ENCODE results near the gene SCN5A.

Gene SCN5A

GRCh38 chr3:38649500-38650247 lies at the start of gene SCN5A:
SCN5A (minus strand) TSS chr3:38649687; CDS start chr3:38633307, 16,380 bp downstream.
- peak; percentile 38 for DNase-seq (ENCODE audit: low read depth)

GRCh38 chr3:38698760-38699159 lies 49.3 kb upstream of the SCN5A start:
- no peak for DNase-seq (ENCODE audit: low read depth)

DNA sequence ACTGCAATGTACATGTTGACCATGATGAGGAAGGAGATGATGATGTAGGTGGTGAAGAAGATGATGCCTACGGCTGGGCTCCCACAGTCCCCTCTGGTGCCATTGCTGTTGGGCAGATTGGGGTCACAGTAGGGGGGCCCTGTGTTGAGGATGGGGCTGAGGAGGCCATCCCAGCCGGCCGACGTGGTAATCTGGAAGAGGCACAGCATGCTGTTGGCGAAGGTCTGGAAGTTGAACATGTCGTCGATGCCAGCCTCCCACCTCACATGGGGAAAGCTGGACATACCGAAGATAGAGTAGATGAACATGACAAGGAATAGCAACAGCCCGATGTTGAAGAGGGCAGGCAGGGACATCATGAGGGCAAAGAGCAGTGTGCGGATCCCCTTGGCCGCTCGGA lies 48.6 kb upstream of the SCN5A start:
- DNase-seq (ENCODE audit: low read depth), result no peak

DNA sequence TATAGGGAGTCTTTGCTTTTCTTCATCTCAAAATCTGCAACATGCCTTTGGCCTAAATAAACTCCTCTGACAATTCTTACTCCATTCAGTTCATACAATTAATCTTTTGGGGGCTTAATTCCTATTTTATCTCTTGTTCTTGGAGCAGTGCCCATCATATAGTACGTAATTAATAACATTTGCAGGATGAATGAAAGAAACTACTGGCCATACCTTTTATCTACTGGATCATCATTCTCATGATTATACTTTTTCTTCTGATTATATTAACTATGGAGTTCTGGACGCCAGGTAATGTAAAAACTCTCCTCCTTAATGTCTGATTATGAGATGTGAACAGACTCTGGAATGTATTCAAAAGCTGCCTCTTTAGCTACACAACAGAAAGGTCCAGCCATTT lies 46.5 kb upstream of the SCN5A start:
- DNase-seq (ENCODE audit: low read depth), result no peak

DNA sequence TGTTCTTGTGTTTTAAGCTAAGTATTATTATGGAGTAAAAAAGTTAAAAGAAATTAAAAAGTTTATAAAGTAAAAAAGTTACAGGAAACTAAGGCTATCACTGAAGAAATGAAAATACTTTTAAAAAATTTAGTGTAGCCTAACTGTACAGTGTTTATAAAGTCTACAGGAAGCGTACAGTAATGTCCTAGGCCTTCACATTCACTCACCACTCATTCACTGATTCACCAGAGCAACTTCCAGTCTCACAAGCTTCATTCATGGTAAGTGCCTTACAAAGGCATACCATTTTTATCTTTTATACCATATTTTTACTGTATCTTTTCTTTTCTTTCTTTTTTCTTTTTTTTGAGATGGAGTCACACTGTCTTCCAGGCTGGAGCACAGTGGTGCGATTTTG lies 40.7 kb upstream of the SCN5A start:
- DNase-seq (ENCODE audit: low read depth), result no peak

DNA sequence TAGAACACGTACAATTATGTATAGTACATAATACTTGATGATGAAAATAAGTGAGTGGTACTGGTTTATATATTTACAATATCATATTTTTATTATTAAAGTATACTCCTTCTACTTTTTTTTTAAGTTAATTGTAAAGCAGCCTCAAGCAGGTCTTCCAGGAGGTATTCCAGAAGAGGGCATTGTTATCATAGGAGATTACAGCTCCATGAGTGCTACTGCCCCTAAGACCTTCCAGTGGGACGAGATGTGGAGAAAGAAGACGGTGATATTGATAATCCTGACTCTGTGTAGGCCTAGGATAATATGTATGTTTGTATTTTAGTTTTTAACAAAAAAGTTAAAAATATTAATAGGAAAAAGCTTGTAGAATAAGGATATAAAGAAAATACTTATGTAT lies 40.3 kb upstream of the SCN5A start:
- DNase-seq (ENCODE audit: low read depth), result no peak

- DNase-seq (ENCODE audit: low read depth), result no peak
These were observed 39.9 kb upstream of the SCN5A start for GRCh38 chr3:38689346-38689745.

DNA sequence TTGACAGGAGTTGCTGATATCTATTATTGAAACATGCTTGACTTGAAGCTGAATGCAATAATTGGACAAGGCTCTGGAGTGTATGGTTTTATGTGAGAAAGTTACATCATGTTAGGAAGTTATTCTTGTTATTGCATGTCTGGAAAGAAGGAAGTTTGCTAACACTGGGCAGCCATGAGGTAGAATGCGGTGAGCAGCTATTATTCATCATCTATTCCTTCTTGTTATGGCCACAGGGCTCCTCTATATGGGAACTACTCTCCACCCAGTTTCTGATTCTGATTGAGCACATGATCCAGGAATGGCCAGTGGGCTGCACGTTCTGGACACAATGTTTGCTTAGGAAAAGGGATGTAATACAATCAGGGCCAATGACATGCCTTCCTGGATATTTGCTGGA lies 37.8 kb upstream of the SCN5A start:
- no peak for DNase-seq (ENCODE audit: low read depth)

GRCh38 chr3:38684546-38684945 lies 35.1 kb upstream of the SCN5A start:
- no peak for DNase-seq (ENCODE audit: low read depth)

DNA sequence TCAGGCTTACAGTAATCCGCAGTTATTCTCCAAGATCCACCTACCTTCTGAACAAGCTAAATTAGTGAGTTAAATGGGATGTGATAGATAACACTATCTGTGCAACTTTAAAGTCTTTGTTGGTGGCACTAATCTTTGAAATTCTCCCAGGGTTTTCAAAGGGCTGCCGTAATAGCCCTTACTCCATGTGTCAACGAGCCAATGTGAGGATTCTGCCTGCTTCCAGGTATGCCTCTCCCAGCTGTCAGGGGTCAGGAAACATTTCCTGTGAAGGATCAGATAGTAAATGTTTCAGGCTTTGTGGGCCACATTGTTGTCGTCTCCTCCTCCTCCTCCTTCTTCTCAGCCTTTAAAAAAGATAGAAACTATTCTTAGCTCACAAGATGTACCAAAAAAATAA lies 20.2 kb upstream of the SCN5A start:
- no peak for DNase-seq (ENCODE audit: low read depth)

- DNase-seq (ENCODE audit: low read depth), result no peak
These were observed 13.1 kb upstream of the SCN5A start for GRCh38 chr3:38662544-38662943.

GRCh38 chr3:38658841-38659240 lies 9.4 kb upstream of the SCN5A start:
- no peak for DNase-seq (ENCODE audit: low read depth)

DNA sequence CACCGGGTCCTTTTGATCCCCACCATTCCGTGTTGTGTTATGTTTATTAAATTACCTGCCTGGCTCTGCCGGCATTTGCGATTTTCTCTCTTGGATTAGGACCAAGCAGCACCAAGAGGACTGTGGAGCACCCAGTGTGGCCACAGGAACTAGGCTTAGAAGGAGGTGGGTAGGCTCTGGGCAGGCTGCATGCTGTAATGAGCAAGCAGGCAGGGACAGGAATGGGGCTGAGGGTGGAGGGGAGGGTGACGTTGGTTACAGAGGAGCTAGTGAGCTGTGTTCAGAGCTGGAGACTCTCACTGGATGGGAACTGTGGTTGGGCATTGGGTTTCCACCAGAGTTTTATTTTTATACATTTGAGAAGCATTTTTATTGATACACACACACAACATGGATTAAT lies 7.9 kb upstream of the SCN5A start:
- no peak for DNase-seq (ENCODE audit: low read depth)

DNA sequence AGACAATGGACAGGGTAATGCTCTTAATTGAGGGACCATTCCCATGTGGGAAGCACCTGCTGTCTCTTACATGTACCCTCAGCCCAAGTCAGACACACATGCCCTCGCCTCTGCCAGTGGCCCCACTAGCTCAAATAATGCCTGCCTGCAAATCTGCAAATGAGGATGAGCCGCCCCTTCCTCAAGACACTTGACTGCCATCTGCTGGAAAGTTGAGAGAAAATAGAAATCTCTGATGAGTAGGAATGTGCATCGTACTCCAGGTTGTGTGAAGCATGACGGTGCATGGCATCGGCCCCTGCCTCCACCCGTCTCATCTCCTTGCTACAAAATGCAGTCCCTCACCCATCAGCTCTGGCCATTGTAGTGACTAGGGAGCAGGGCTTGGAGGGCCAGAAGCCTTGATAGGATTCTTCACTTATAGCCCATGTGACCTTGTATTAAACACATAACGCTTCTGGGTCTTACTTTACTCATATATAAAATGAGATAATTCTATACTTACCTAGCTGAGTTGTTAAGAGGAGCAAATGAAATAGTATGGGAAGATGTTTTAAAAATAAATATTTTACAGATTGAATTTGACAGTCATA lies 6.3 kb upstream of the SCN5A start:
- no peak for DNase-seq (ENCODE audit: low read depth)

- no peak for DNase-seq (ENCODE audit: low read depth)
These were observed 4.4 kb upstream of the SCN5A start for GRCh38 chr3:38653685-38654537.

DNA sequence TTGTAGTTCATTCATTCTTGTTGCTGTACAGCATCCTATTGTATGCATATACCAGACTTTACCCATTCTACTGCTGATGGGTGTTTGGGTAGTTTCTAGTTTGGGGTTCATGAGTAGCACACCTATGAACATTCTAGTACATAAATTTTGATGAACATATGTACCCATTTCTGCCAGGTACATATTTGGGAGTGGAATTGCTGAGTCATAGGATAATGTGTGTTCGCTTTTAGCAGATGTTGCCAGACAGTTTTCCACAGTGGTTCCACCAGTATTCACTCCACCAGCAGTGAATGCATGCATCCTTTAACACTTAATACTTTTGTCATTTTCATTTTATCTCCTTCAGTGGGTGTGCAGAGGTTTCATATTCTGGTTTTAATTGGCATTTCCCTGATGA lies 3.4 kb upstream of the SCN5A start:
- no peak for DNase-seq (ENCODE audit: low read depth)

DNA sequence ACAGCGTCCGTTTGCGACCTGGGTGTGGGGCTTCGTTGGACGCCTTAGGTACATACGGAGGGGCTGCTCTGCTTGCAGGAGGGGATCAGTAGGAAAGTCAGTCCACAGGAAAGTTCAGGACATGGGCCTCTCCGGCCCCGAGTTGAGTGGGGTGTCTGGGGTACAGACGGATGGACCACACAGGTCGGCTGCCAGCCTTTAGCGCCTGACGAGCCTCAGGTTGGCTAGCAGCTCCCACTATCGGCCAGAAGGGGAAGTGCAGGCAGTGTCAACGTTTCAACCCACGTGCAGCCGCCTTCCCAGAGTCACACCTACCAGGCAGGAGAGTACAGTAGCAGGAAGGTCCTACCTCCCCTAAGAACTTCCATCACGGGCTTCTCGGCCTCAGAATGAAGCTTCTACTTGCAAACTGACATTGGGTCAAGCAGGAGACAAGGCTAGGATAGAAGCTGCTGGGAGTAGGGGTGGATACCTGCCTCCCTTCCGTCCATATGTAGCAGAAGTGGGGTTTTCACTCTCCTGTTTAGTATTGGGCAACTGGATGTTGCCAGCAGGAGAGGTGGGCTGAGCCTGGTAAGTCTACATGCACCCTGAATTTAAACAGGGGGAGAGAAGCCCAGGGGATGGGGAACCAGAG lies 1.8 kb upstream of the SCN5A start:
- DNase-seq (ENCODE audit: low read depth), result peak; percentile 51

GRCh38 chr3:38650248-38650951 lies 913 bp upstream of the SCN5A start:
- DNase-seq (ENCODE audit: low read depth), result no peak

GRCh38 chr3:38648659-38649499 lies 608 bp downstream of the SCN5A start:
- no peak for DNase-seq (ENCODE audit: low read depth)

GRCh38 chr3:38648024-38648658 lies 1.3 kb downstream of the SCN5A start:
- DNase-seq (ENCODE audit: low read depth), result no peak
